SU-DHL-6 (cell line): Measurements from ENCODE around the gene LVRN.

Experiments
- H2AFZ ChIP-seq: fragments of 200-600 bp; sonication (generic); 2 replicates; pipeline ENCODE4 v1.6.1; 2014; ENCODE audit warnings: low read depth, mild to moderate bottlenecking, moderate library complexity, mixed read lengths, antibody characterized with exemption, low read length; ENCODE audit not compliant: severe bottlenecking
- H3F3A ChIP-seq: fragments of 200-600 bp; shearing (Covaris generic); 2 replicates; pipeline ENCODE4 v1.6.0; 2016; ENCODE audit warnings: antibody characterized with exemption, mild to moderate bottlenecking; ENCODE audit not compliant: insufficient read depth
- H3K27ac ChIP-seq: fragments of 200-600 bp; sonication (generic); 2 replicates; pipeline ENCODE4 v1.5.1; 2016; ENCODE audit warnings: low read depth, mild to moderate bottlenecking, low read length, moderate library complexity, mixed read lengths
- H3K27me3 ChIP-seq: fragments of 200-600 bp; sonication (generic), shearing (Covaris generic); 2 replicates; pipeline ENCODE4 v1.6.0; 2014; ENCODE audit warnings: mild to moderate bottlenecking, low read length
- H3K36me3 ChIP-seq: fragments of 200-600 bp; sonication (generic); 2 replicates; pipeline ENCODE4 v1.6.1; 2014; ENCODE audit warnings: mild to moderate bottlenecking, low read length, mixed read lengths
- H3K4me2 ChIP-seq: fragments of 300-600, 200-600 bp; shearing (Covaris generic), sonication (generic); 2 replicates; pipeline ENCODE4 v1.6.0; 2014; ENCODE audit warnings: low read length, low read depth, mild to moderate bottlenecking; ENCODE audit not compliant: poor library complexity, severe bottlenecking
- H3K4me3 ChIP-seq: fragments of 200-600 bp; sonication (generic); 2 replicates; pipeline ENCODE4 v1.5.1; 2014; ENCODE audit warnings: antibody characterized with exemption, low read length, mild to moderate bottlenecking, mixed read lengths; ENCODE audit not compliant: insufficient read depth, poor library complexity, severe bottlenecking
- H3K79me2 ChIP-seq: fragments of 200-600 bp; sonication (generic); 2 replicates; pipeline ENCODE4 v1.6.1; 2014; ENCODE audit warnings: mild to moderate bottlenecking, low read length, moderate library complexity; ENCODE audit not compliant: insufficient read depth
- H3K9ac ChIP-seq: fragments of 200-600 bp; sonication (generic); 2 replicates; pipeline ENCODE4 v1.7.0; 2014; ENCODE audit warnings: mild to moderate bottlenecking, low read length
- H3K9me2 ChIP-seq: fragments of 200-600 bp; sonication (generic); replicated peaks from 2 replicates; pipeline ENCODE4 v1.6.1; 2014; ENCODE audit warnings: low read length; ENCODE audit not compliant: insufficient read depth
- H3K9me3 ChIP-seq: fragments of 200-600 bp; sonication (generic); 2 replicates; pipeline ENCODE4 v1.6.1; 2014; ENCODE audit warnings: low read length, mixed read lengths; ENCODE audit not compliant: insufficient read depth
- H4K20me1 ChIP-seq: fragments of 200-600 bp; sonication (generic); 2 replicates; pipeline ENCODE4 v1.6.1; 2014; ENCODE audit warnings: low read depth, mild to moderate bottlenecking, antibody characterized with exemption, low read length, moderate library complexity, mixed read lengths
- EZH2phosphoT487 ChIP-seq: fragments of 200-600 bp; sonication (generic), shearing (Covaris generic); conservative IDR thresholded peaks from 2 replicates; pipeline ENCODE4 v1.6.1; 2018; ENCODE audit warnings: mild to moderate bottlenecking, antibody characterized with exemption, low read length, moderate library complexity, mixed read lengths
- TF ChIP-seq, protein P1 (sequence below): fragments of 200-600 bp; sonication (generic); IDR thresholded peaks from one replicate; pipeline ENCODE4 v1.5.1; 2017; ENCODE audit warnings: antibody characterized with exemption, mild to moderate bottlenecking, low read length, moderate library complexity; ENCODE audit not compliant: insufficient read depth, poor library complexity, severe bottlenecking

The LVRN gene

GRCh38 chr5:115988002-115988401 is 25.7 kb downstream of the LVRN start:
- no peak for TF ChIP-seq EZH2phosphoT487
- TF ChIP-seq, protein P1, sequence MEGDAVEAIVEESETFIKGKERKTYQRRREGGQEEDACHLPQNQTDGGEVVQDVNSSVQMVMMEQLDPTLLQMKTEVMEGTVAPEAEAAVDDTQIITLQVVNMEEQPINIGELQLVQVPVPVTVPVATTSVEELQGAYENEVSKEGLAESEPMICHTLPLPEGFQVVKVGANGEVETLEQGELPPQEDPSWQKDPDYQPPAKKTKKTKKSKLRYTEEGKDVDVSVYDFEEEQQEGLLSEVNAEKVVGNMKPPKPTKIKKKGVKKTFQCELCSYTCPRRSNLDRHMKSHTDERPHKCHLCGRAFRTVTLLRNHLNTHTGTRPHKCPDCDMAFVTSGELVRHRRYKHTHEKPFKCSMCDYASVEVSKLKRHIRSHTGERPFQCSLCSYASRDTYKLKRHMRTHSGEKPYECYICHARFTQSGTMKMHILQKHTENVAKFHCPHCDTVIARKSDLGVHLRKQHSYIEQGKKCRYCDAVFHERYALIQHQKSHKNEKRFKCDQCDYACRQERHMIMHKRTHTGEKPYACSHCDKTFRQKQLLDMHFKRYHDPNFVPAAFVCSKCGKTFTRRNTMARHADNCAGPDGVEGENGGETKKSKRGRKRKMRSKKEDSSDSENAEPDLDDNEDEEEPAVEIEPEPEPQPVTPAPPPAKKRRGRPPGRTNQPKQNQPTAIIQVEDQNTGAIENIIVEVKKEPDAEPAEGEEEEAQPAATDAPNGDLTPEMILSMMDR: no peak
- Histone ChIP-seq H3K4me3 (no peak overlapping the region), H3K36me3 (no peaks in the 10 kb centered on the region), H3K9me2 (no peaks in the 10 kb centered on the region), H4K20me1 (no peaks in the 10 kb centered on the region), H3K9me3 (no peaks in the 10 kb centered on the region), H3F3A (no peaks in the 10 kb centered on the region), H2AFZ (no peak overlapping the region), H3K27ac (no peak overlapping the region), H3K79me2 (no peaks in the 10 kb centered on the region), H3K27me3 (peaks cover 2% of the 10 kb centered on the region; the same call in 1 of the 2 replicates), H3K9ac (no peak overlapping the region), H3K4me2 (no peak overlapping the region)

DNA sequence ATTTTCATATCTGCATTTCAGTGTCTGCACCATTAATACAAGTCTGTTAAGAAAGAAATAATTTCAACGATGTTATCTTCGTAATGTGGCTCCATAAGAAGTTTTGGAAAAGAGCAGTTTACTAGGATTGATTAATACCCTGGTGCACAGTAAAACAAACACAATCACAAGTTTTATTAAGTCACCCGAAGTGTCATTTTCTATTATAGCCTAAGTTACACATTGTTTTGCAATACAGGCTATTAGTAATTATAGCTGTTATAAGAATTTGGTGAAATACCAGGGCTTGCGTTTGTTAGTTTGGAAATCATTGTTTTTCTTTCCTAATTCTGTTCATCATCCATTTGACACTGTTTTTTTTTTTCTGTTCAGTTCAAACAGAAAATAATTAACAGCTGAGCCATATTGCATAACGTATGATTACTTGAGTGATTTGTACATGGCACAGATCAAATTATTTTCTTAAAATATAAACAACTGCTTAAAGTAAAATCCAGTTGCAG is 30.6 kb downstream of the LVRN start:
- Histone ChIP-seq H3K9me3 (no peaks in the 10 kb centered on the region), H3F3A (no peaks in the 10 kb centered on the region), H3K4me3 (no peak overlapping the region), H3K27ac (no peak overlapping the region), H2AFZ (no peak overlapping the region), H3K79me2 (no peaks in the 10 kb centered on the region), H3K36me3 (no peaks in the 10 kb centered on the region), H3K27me3 (peaks cover 2% of the 10 kb centered on the region; the same call in 1 of the 2 replicates), H4K20me1 (no peaks in the 10 kb centered on the region), H3K9me2 (no peaks in the 10 kb centered on the region), H3K9ac (no peak overlapping the region), H3K4me2 (no peak overlapping the region)
- TF ChIP-seq, protein P1: no peak
- no peak for TF ChIP-seq EZH2phosphoT487

DNA sequence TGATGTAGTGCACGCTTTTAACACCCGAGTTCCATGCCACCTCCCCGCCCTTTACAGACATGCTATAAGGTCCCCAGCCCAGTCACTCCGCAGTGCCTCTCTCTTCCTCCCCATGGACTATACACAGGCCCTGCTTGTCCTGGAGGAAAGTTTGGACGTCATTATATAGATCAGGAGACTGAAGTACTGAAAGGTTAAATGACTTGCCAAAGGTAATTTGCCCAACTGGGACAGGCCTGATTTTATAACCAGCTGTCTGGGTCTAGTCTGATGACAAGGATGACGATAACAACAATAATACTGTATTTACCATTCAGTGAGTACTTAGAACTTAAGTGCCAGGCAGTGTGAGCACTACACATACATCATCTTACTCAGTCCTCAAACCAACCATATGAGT is 33.1 kb downstream of the LVRN start:
- H3K9ac ChIP-seq: no peak overlapping the region
- H4K20me1 ChIP-seq: no peaks in the 10 kb centered on the region
- no peaks in the 10 kb centered on the region for H3K79me2 ChIP-seq
- H3K27me3 ChIP-seq: peaks cover 2% of the 10 kb centered on the region; the same call in 1 of the 2 replicates
- no peaks in the 10 kb centered on the region for H3K9me2 ChIP-seq
- TF ChIP-seq EZH2phosphoT487: no peak
- TF ChIP-seq, protein P1: no peak
- H3K9me3 ChIP-seq: no peaks in the 10 kb centered on the region
- no peak overlapping the region for H3K4me2 ChIP-seq
- no peak overlapping the region for H2AFZ ChIP-seq
- no peaks in the 10 kb centered on the region for H3K36me3 ChIP-seq
- no peak overlapping the region for H3K27ac ChIP-seq
- no peak overlapping the region for H3K4me3 ChIP-seq
- no peaks in the 10 kb centered on the region for H3F3A ChIP-seq
